LNCAP (cell line): ENCODE results near the gene CCR6.

Source experiments
- CTCF ChIP-seq: fragments of 450-650 bp; IDR thresholded peaks from 2 replicates; pipeline ENCODE4 v1.5.1; 2017; ENCODE audit warnings: mild to moderate bottlenecking

CCR6 gene

GRCh38 chr6:167148021-167148420 lies 25.1 kb downstream of the CCR6 start:
- TF ChIP-seq CTCF = no peak

- no peak for TF ChIP-seq CTCF
Observed at GRCh38 chr6:167148997-167149396, 26.1 kb downstream of the CCR6 start.

- no peak for TF ChIP-seq CTCF
Observed at GRCh38 chr6:167150941-167151549, 28.1 kb downstream of the CCR6 start.

GRCh38 chr6:167151648-167152047 lies 28.8 kb downstream of the CCR6 start:
- no peak for TF ChIP-seq CTCF

- TF ChIP-seq CTCF = no peak
Observed at GRCh38 chr6:167152862-167153261, 30.0 kb downstream of the CCR6 start.

- no peak for TF ChIP-seq CTCF
Observed at GRCh38 chr6:167153521-167153959, 30.6 kb downstream of the CCR6 start.

GRCh38 chr6:167154291-167154690 lies 31.4 kb downstream of the CCR6 start:
- no peak for TF ChIP-seq CTCF

GRCh38 chr6:167154895-167155294 lies 32.0 kb downstream of the CCR6 start:
- TF ChIP-seq CTCF = no peak
